K562 (cell line): ENCODE measurements around the gene NXN. TPM values are rescaled to one million over a fixed set of nuclear protein-coding genes. Genes with fewer than 3 reads are reported as not detected.

Experiments used
- ATAC-seq: fragments of 200-7000 bp; cut with Tn5 transposase; 3 replicates; pipeline ENCODE4 v1.9.1; 2020; ENCODE audit warnings: moderate library complexity
- BruUV-seq: library from RNA; stranded (reverse); fragments of 400-500 nt; replicated peaks from 2 replicates; lab custom pipeline; 2021; lab: Mats Ljungman, UMichigan
- CTCF ChIA-PET: fragments of 300-600 bp; formaldehyde crosslinking; extraction: SDS; loops from one replicate; lab custom pipeline; 2021; ENCODE audit warnings: low intra/inter-chr PET ratio; lab: Yijun Ruan, JAX
- POLR2A ChIA-PET: fragments of 300-600, 350-650 bp; sonication (Branson Sonifier 250); formaldehyde crosslinking; extraction: SDS; loops from one replicate; lab custom pipeline; 2021; ENCODE audit warnings: antibody characterized with exemption, inconsistent platforms; lab: Yijun Ruan, JAX
- DNase-seq, 4 experiments: peaks; one replicate each; pipeline versions ENCODE4 v3.0.0 to v3.0.0-alpha.2; 2011 to 2018; ENCODE audit warnings: low spot score in 3 of 4, mixed read lengths in 3 of 4; ENCODE audit errors: extremely low read depth in 1 of 4
- FAIRE-seq: peaks from 2 replicates; lab custom pipeline; 2011; peaks lifted over from hg19 to GRCh38; lab: Jason Lieb, UNC
- H2AFZ ChIP-seq: 2 replicates; pipeline ENCODE4 v1.6.0; 2011; ENCODE audit warnings: low read depth, low read length, control low read depth, inconsistent platforms
- H3K27ac ChIP-seq: fragments of 200-600 bp; 3 replicates; pipeline ENCODE4 v1.8.0; 2011; ENCODE audit warnings: low read depth, mild to moderate bottlenecking, control low read depth, inconsistent platforms, low read length, moderate library complexity, mixed read lengths; ENCODE audit errors: extremely low read depth
- H3K27me3 ChIP-seq, 2 experiments: fragments of 300-600 bp in 1 of 2; 2 replicates in 1 of 2; 3 replicates in 1 of 2; pipeline versions ENCODE4 v1.6.0 to v1.8.0; 2011; ENCODE audit warnings: inconsistent platforms in 2 of 2, low read length in 2 of 2, mild to moderate bottlenecking in 1 of 2, mixed read lengths in 1 of 2, moderate library complexity in 1 of 2; ENCODE audit not compliant: control insufficient read depth in 2 of 2, insufficient read depth in 2 of 2
- H3K36me3 ChIP-seq: fragments of 300-600 bp; 3 replicates; pipeline ENCODE4 v1.8.0; 2011; ENCODE audit warnings: mild to moderate bottlenecking, low read length, inconsistent platforms; ENCODE audit not compliant: control insufficient read depth, insufficient read depth
- H3K4me1 ChIP-seq, 2 experiments: fragments of 200-600 bp in 1 of 2; replicated peaks in 1 of 2; 2 replicates in 1 of 2; 3 replicates in 1 of 2; pipeline versions ENCODE4 v1.5.1 to v1.8.0; 2011; ENCODE audit warnings: inconsistent platforms in 2 of 2, low read length in 2 of 2, mild to moderate bottlenecking in 1 of 2, mixed read lengths in 1 of 2, moderate library complexity in 1 of 2; ENCODE audit not compliant: control insufficient read depth in 2 of 2, insufficient read depth in 2 of 2
- H3K4me2 ChIP-seq: 2 replicates; pipeline ENCODE4 v1.6.1; 2011; ENCODE audit warnings: low read length, control low read depth, inconsistent platforms, mixed read lengths; ENCODE audit not compliant: insufficient read depth
- H3K4me3 ChIP-seq: fragments of 200-600 bp; sonication (generic), shearing (Covaris generic); 2 replicates; pipeline ENCODE4 v1.5.1; 2016; ENCODE audit warnings: control low read depth, inconsistent platforms
- H3K79me2 ChIP-seq: fragments of 200-600 bp; 3 replicates; pipeline ENCODE4 v1.8.0; 2011; ENCODE audit warnings: low read length, inconsistent platforms; ENCODE audit not compliant: control insufficient read depth, insufficient read depth
- H3K9ac ChIP-seq, 2 experiments: 2 replicates each; pipeline versions ENCODE4 v1.6.0 to v1.6.1; 2011; ENCODE audit warnings: low read depth in 2 of 2, low read length in 2 of 2, control low read depth in 1 of 2, inconsistent platforms in 1 of 2, mild to moderate bottlenecking in 1 of 2, mixed read lengths in 1 of 2; ENCODE audit not compliant: insufficient read depth in 1 of 2
- H3K9me1 ChIP-seq: one replicate; pipeline ENCODE4 v1.6.0; 2011; ENCODE audit warnings: inconsistent platforms, mild to moderate bottlenecking, low read length, moderate library complexity; ENCODE audit not compliant: control insufficient read depth, insufficient read depth
- H3K9me3 ChIP-seq: replicated peaks from 2 replicates; pipeline ENCODE4 v1.5.1; 2011; ENCODE audit warnings: low read depth, low read length, inconsistent platforms; ENCODE audit not compliant: control insufficient read depth, insufficient read depth
- H4K20me1 ChIP-seq: replicated peaks from 2 replicates; pipeline ENCODE4 v1.6.1; 2011; ENCODE audit warnings: low read length, inconsistent platforms, mixed read lengths; ENCODE audit not compliant: control insufficient read depth, insufficient read depth
- ELK1 ChIP-seq: sonication (generic); formaldehyde crosslinking; IDR thresholded peaks from 2 replicates; pipeline ENCODE4 v1.8.1; 2022; ENCODE audit warnings: missing genetic modification reagents
- HOMEZ ChIP-seq: fragments of 250-450 bp; sonication (Bioruptor Pico); IDR thresholded peaks from 2 replicates; pipeline ENCODE4 v1.4.0; 2020; ENCODE audit warnings: mild to moderate bottlenecking, moderate library complexity
- MLLT1 ChIP-seq, 2 experiments: fragments of 450-650 bp; IDR thresholded peaks; 2 replicates each; pipeline ENCODE4 v1.6.1; 2016
- RNF219 ChIP-seq: fragments of 250-450 bp; sonication (Bioruptor Pico); IDR thresholded peaks from 2 replicates; pipeline ENCODE4 v1.5.0; 2022; ENCODE audit warnings: mild to moderate bottlenecking
- WGBS: fragments of 100-300 bp; shearing (Covaris generic); methylation state at CpG from one replicate; pipeline ENCODE4 v1.1.6; 2016; ENCODE audit warnings: low coverage, mixed read lengths; ENCODE audit not compliant: insufficient coverage; ENCODE audit errors: missing lambda C conversion rate; 5-methylcytosine and 5-hydroxymethylcytosine counted together
- in situ Hi-C: fragments of 300-500 bp; cut with MboI; formaldehyde crosslinking; loops from 4 replicates; pipeline ENCODE4 v1.15.0; 2018; ENCODE audit warnings: inconsistent platforms, mixed read lengths
- intact Hi-C: fragments of 100-400 bp; cut with micrococcal nuclease; formaldehyde crosslinking; loops from 2 replicates; pipeline ENCODE4 v1.14.2; 2022
- polyA plus RNA-seq, 8 experiments: library from polyadenylated mRNA; depleted of rRNA in 4 of 8; stranded (reverse) in 5 of 8; unstranded in 3 of 8; fragments of >200 nt; fragmentation: Nextera tagmentation in 2 of 8; fragmentation: Illumina TruSeq in 1 of 8; extraction: Ambion mirVana in 2 of 8; extraction: Trizol in 1 of 8; gene quantifications; 2 replicates each; pipeline versions ENCODE4 v1.2.1 to v1.2.3, GENCODE V29; 2011 to 2014; ENCODE audit warnings: inconsistent platforms in 1 of 8, missing spikeins in 1 of 8
- total RNA-seq, 7 experiments: library from RNA; depleted of rRNA in 6 of 7; stranded (reverse); fragments of >200 nt in 6 of 7; fragmentation: Illumina TruSeq in 2 of 7; extraction: Trizol in 2 of 7; gene quantifications; 2 replicates each; pipeline versions ENCODE4 v1.2.1 to v1.2.3, GENCODE V29; 2011 to 2021; ENCODE audit warnings: low replicate concordance in 1 of 7

The NXN gene
- total and polyA plus RNA-seq, 9 of the 15 experiments (the other 6 are each of a cell fraction or from before 2014, with no cell fraction given): 0.08 to 0.39 (median 0.29) TPM; not detected in 5

- ATAC-seq (no peak), DNase-seq (no peak), FAIRE-seq (no peak)
- no peaks in the 10 kb centered on the region for H3K4me1 ChIP-seq
- in situ Hi-C loops (no loop called here), intact Hi-C loops (no loop called here)
- no peak overlapping the region for H3K9ac ChIP-seq
- no peaks in the 10 kb centered on the region for H3K36me3 ChIP-seq
- ChIA-PET CTCF (no interaction called here), POLR2A (no interaction called here)
- BruUV-seq: no TSS peak
- TF ChIP-seq RNF219 (CRISPR knock-in tag) (no peak), HOMEZ (CRISPR knock-in tag) (no peak), ELK1 (CRISPR knock-in tag) (no peak), MLLT1 (IDR thresholded peaks at IDR 0.05) (no peak)
- H3K27ac ChIP-seq: no peak overlapping the region
- no peaks in the 10 kb centered on the region for H3K9me1 ChIP-seq
- whole genome bisulfite sequencing: 13% methylated on average over 20 of the region's 34 CpGs
- H3K9me3 ChIP-seq: no peaks in the 10 kb centered on the region
- peaks cover 11 to 57% of the 10 kb centered on the region in 2 experiments; a peak in 4 of 5 replicates for H3K27me3 ChIP-seq
- no peak overlapping the region for H3K4me2 ChIP-seq
- no peaks in the 10 kb centered on the region for H3K79me2 ChIP-seq
- no peaks in the 10 kb centered on the region for H4K20me1 ChIP-seq
- H2AFZ ChIP-seq: no peak overlapping the region
- H3K4me3 ChIP-seq: no peak overlapping the region
These were observed 75.7 kb downstream of the NXN start for GRCh38 chr17:903691-904481.
